Pancreas (tissue), 10 donors: Measurements from ENCODE around the gene CATSPER3. TPM values are rescaled to one million over a fixed set of nuclear protein-coding genes. Genes with fewer than 3 reads are reported as not detected.
"Not testable (repeated sequence)": the region's sequence is repeated elsewhere in the genome, so short reads cannot be mapped to it uniquely, and the experiment has no call there.

ENCODE experiments used
- ATAC-seq, 4 donors: fragments of 200-7000 bp; cut with Tn5 transposase; one replicate each; pipeline versions ENCODE4 v1.8.0 to v1.9.1; 2020; ENCODE audit warnings: mild to moderate bottlenecking in 4 of 4, moderate library complexity in 4 of 4
- DNase-seq, 6 donors: peaks; one replicate each; pipeline ENCODE4 v3.0.0-alpha.2; 2020
- FAIRE-seq: peaks from 2 replicates; lab custom pipeline; 2012; peaks lifted over from hg19 to GRCh38; lab: Jason Lieb, UNC
- H3K27ac ChIP-seq, 4 donors: fragments of 200-600 bp; sonication (generic); 1 replicate in 3 of 4; 2 replicates in 1 of 4; pipeline versions ENCODE4 v1.5.0 to v1.8.0; 2020
- H3K27me3 ChIP-seq, 4 donors: fragments of 200-600 bp; one replicate each; pipeline ENCODE4 v1.8.0; 2021
- H3K36me3 ChIP-seq, 3 donors: fragments of 200-600 bp; sonication (generic) in 1 of 3; one replicate each; pipeline versions ENCODE4 v1.5.0 to v1.8.0; 2020 to 2021
- H3K4me1 ChIP-seq, 3 donors: fragments of 200-600 bp; one replicate each; pipeline ENCODE4 v1.8.0; 2021
- H3K4me3 ChIP-seq, 4 donors: fragments of 200-600 bp; sonication (generic) in 2 of 4; one replicate each; pipeline versions ENCODE4 v1.5.0 to v1.8.0; 2020 to 2021
- H3K9me3 ChIP-seq, 4 donors: fragments of 200-600 bp; one replicate each; pipeline ENCODE4 v1.8.0; 2021
- WGBS, 2 donors: extraction: QIAGEN DNeasy Blood & Tissue Kit; methylation state at CpG; one replicate each; pipeline ENCODE4 v1.1.7; 2013; 5-methylcytosine and 5-hydroxymethylcytosine counted together
- intact Hi-C, 3 donors: fragments of 100-400 bp; cut with DNase I; formaldehyde crosslinking; loops; one replicate each; pipeline versions ENCODE4 v1.11.1 to v1.14.2; 2022
- polyA plus RNA-seq, 2 donors: library from polyadenylated mRNA; stranded (reverse); fragments of 200-250 nt; gene quantifications; one replicate each; pipeline ENCODE4 v1.2.3, GENCODE V29; 2013
- total RNA-seq, 6 donors: library from RNA; stranded (reverse); fragmentation: NEBNext Ultra II Directional in 4 of 6; extraction: Animal tissue kit (Norgen Biotek cat#: 25700) in 4 of 6; gene quantifications; one replicate each; pipeline versions ENCODE4 v1.2.1 to v1.2.4, GENCODE V29; 2021 to 2023
- TF ChIP-seq, protein P1 (sequence below), 4 donors: fragments of 200-600 bp; sonication (generic) in 3 of 4; IDR thresholded peaks; one replicate each; pipeline versions ENCODE4 v1.5.0 to v1.8.0; 2021; ENCODE audit warnings: antibody characterized with exemption in 4 of 4
- donor health status: healthy with polysubstance abuse.
- donor health status: DM: no; HTN: no; CAD: no; lungs with moderate emphysema.
- donor health status: DM: no; HTN: no; CAD: no.
- donor health status: control.
- donor health status: control.
- donor health status: Bipolar disorder and iron deficiency.
- donor health status: DM: yes; HTN: yes; CAD: no.
- donor health status: DM: no; HTN: no; CAD: no.
- donor health status: DM: no; HTN: no; CAD: no.
- donor health status: DM: yes; HTN: yes; CAD: no.

CATSPER3 gene
- total and polyA plus RNA-seq, 8 donors = 0.29 to 2.2 (median 0.65) TPM

DNA sequence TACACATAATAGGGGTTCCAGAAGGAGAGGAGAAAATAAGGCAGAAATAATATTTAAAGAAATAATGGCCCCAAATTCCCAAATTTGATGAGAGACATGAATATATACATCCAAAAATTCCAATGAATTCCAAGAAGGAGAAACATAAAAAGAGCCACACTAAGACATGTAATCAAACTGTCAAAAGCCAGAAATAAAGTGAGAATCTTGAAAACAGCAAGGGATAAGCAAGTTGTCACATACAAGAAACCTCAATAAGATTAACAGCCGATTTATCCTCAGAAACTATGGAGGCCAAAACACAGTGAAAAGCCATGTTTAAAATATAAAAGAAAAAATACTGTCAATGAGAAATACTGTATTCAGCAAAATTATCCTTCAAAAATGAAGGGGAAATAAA, 14.5 kb downstream of the CATSPER3 start:
- WGBS, 2 donors = 91 to 96% methylated on average over 1 of the region's 1 CpG
- intact Hi-C loops = no loop called here
- H3K27ac ChIP-seq = no peak overlapping the region

DNA sequence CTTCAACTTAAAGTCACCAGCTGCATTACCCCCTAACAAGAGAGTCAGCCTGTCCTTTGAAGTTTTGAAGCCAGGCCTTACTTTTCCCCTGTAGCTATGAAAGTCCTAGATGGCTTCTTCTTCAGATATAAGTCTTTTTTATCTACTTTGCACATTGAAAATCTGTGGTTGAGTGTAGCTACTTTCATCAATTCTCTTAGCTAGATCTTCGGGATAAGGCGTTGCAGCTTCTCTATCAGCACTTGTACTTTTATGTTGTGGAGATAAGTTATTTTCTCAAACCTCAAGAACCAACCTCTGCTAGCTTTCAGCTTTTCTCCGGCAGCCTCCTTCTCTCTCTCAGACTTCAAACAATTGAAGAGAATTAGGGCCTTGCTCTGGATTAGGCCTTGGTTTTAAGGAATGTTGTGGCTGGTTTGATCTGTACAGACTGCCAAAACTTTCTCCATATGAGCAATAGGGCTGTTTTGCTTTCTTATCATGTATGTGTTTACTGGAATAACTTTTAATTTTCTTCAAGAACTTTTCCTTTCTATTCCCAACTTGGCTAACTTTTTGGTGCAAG, 21.6 kb downstream of the CATSPER3 start:
- DNase-seq = no peak
- no peak for FAIRE-seq
- intact Hi-C loops = no loop called here
- H3K4me1 ChIP-seq = no peaks in the 10 kb centered on the region
- WGBS, 2 donors = 87 to 94% methylated on average over 3 of the region's 3 CpGs
- H3K36me3 ChIP-seq = no peaks in the 10 kb centered on the region
- no peak overlapping the region for H3K27ac ChIP-seq
- TF ChIP-seq, protein P1, sequence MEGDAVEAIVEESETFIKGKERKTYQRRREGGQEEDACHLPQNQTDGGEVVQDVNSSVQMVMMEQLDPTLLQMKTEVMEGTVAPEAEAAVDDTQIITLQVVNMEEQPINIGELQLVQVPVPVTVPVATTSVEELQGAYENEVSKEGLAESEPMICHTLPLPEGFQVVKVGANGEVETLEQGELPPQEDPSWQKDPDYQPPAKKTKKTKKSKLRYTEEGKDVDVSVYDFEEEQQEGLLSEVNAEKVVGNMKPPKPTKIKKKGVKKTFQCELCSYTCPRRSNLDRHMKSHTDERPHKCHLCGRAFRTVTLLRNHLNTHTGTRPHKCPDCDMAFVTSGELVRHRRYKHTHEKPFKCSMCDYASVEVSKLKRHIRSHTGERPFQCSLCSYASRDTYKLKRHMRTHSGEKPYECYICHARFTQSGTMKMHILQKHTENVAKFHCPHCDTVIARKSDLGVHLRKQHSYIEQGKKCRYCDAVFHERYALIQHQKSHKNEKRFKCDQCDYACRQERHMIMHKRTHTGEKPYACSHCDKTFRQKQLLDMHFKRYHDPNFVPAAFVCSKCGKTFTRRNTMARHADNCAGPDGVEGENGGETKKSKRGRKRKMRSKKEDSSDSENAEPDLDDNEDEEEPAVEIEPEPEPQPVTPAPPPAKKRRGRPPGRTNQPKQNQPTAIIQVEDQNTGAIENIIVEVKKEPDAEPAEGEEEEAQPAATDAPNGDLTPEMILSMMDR (IDR thresholded peaks at IDR 0.05) = no peak
- ATAC-seq = peak in 1 of 4 donors; percentile 21
- no peak overlapping the region for H3K4me3 ChIP-seq
- no peaks in the 10 kb centered on the region for H3K27me3 ChIP-seq
- H3K9me3 ChIP-seq = no peaks in the 10 kb centered on the region

More for the DNA sequence above, 14.5 kb downstream of the CATSPER3 start:
- Histone ChIP-seq H3K9me3 (no peaks in the 10 kb centered on the region), H3K4me3 (no peak overlapping the region), H3K27me3 (no peaks in the 10 kb centered on the region), H3K4me1 (no peaks in the 10 kb centered on the region), H3K36me3 (no peaks in the 10 kb centered on the region)
- TF ChIP-seq, protein P1 (IDR thresholded peaks at IDR 0.05) = no peak
- DNase-seq (no peak), FAIRE-seq (no peak), ATAC-seq (no peak)

DNA sequence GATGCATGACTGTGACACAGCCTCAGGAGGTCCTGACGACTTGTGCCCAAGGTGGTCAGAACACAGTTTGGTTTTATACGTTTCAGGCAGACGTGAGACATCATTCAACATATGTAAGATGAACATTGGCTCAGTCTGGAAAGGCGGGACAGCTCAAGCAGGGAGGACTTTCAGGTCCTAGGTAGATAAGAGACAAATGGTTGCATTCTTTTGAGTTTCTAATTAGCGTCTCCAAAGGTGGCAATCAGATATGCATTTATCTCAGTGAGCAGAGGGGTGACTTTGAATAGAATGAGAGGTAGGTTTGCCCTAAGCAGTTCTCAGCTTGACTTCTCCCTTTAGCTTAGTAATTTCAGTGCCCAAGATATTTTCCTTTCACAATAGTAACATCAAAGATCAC, 22.5 kb downstream of the CATSPER3 start:
- intact Hi-C loops, H3K4me1 ChIP-seq, DNase-seq, H3K27me3 ChIP-seq, H3K9me3 ChIP-seq, H3K36me3 ChIP-seq, H3K4me3 ChIP-seq, FAIRE-seq, H3K27ac ChIP-seq, ATAC-seq: not testable (repeated sequence)
- 70 to 75% methylated on average over 5 of the region's 5 CpGs for WGBS, 2 donors

DNA sequence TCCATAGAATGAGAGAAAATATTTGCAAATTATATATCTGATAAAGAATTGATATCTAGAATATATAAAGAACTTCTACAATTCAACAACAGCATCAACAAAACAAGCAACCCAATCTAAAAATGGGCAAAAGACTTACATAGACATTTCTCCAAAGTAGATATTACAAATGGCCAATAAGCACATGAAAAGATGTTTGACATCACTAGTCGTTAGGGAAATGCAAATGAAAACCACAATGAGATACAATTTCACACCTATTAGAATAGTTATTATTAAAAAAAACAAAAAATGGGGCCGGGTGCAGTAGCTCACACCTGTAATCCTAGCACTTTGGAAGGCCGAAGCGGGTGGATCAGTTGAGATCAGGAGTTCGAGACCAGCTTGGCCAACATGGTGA, 24.4 kb downstream of the CATSPER3 start:
- intact Hi-C loops = no loop called here
- TF ChIP-seq, protein P1 (IDR thresholded peaks at IDR 0.05) = no peak

DNA sequence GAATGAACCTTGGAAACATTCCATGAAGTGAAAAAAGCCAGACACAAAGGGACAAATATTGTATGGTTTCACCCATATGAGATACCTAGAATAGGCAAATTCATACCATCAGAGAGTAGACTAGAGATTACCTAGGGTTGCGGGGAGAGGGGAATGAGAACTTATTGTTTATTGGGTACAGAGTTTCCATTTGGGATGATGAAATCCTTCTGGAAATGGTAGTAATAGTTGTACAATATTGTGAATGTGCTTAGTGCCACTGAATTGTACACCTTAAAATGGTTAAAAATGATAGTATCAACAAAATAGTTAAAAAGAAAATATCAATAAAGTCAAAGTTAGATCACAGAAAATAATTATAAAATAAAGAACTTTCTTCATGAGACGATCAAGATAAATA, 25.5 kb downstream of the CATSPER3 start:
- Histone ChIP-seq H3K27me3 (no peaks in the 10 kb centered on the region), H3K4me1 (no peaks in the 10 kb centered on the region), H3K4me3 (no peak overlapping the region), H3K36me3 (no peaks in the 10 kb centered on the region), H3K9me3 (no peaks in the 10 kb centered on the region), H3K27ac (no peak overlapping the region)
- WGBS, 2 donors = 93 to 94% methylated on average over 2 of the region's 2 CpGs
- FAIRE-seq (no peak), DNase-seq (no peak), ATAC-seq (no peak)
- TF ChIP-seq, protein P1 (IDR thresholded peaks at IDR 0.05) = no peak
- intact Hi-C loops = no loop called here

More for the DNA sequence above, 24.4 kb downstream of the CATSPER3 start:
- DNase-seq = no peak
- H3K27me3 ChIP-seq = no peaks in the 10 kb centered on the region
- no peak for ATAC-seq
- H3K4me3 ChIP-seq = no peak overlapping the region
- no peaks in the 10 kb centered on the region for H3K4me1 ChIP-seq
- FAIRE-seq = no peak
- H3K9me3 ChIP-seq = no peaks in the 10 kb centered on the region
- 91% methylated on average over 5 of the region's 5 CpGs for WGBS, 2 donors
- no peak overlapping the region for H3K27ac ChIP-seq
- H3K36me3 ChIP-seq = no peaks in the 10 kb centered on the region
